K562 (cell line): ENCODE data around the gene PRMT3. TPM values are rescaled to one million over a fixed set of nuclear protein-coding genes. Genes with fewer than 3 reads are reported as not detected.

Experiments used
- BRD4 ChIP-seq: fragments of 200-600 bp; sonication (generic); IDR thresholded peaks from 2 replicates; pipeline ENCODE4 v1.6.1; 2017; ENCODE audit warnings: inconsistent platforms
- EP400 ChIP-seq: fragments of 450-650 bp; IDR thresholded peaks from 2 replicates; pipeline ENCODE4 v1.6.1; 2017; ENCODE audit warnings: antibody characterized with exemption, mild to moderate bottlenecking, moderate library complexity
- FOSL1 ChIP-seq: fragments of 200-800 bp; sonication (Bioruptor generic); conservative IDR thresholded peaks from 2 replicates; pipeline ENCODE4 v1.6.1; 2016; ENCODE audit warnings: missing genetic modification characterization, missing compliant biosample characterization
- FUS ChIP-seq: fragments of 200-400 bp; formaldehyde crosslinking; optimal IDR thresholded peaks from 2 replicates; pipeline ENCODE3; 2017; ENCODE audit warnings: low read depth, low read length
- GTF2E2 ChIP-seq: fragments of 200-800 bp; sonication (Bioruptor generic); IDR thresholded peaks from 2 replicates; pipeline ENCODE4 v1.6.1; 2016; ENCODE audit warnings: missing genetic modification characterization, missing compliant biosample characterization
- KDM2B ChIP-seq: fragments of 250-450 bp; sonication (Bioruptor Pico); IDR thresholded peaks from 2 replicates; pipeline ENCODE4 v1.8.0; 2021; ENCODE audit warnings: mild to moderate bottlenecking, moderate library complexity
- POU5F1 ChIP-seq: fragments of 150-350 bp; IDR thresholded peaks from 2 replicates; pipeline ENCODE4 v1.6.1; 2014; ENCODE audit warnings: borderline replicate concordance, low read length, low read depth, mild to moderate bottlenecking; ENCODE audit not compliant: partially characterized antibody
- SAFB ChIP-seq: fragments of 200-400 bp; formaldehyde crosslinking; IDR thresholded peaks from 2 replicates; pipeline ENCODE4 v1.6.1; 2017; ENCODE audit warnings: low read depth, low read length, borderline replicate concordance
- TGIF2 ChIP-seq: sonication (generic); formaldehyde crosslinking; IDR thresholded peaks from 2 replicates; pipeline ENCODE4 v1.8.1; 2022; ENCODE audit warnings: mild to moderate bottlenecking, missing genetic modification reagents, moderate library complexity
- ZFP30 ChIP-seq: fragments of 250-450 bp; sonication (Bioruptor Pico); IDR thresholded peaks from 2 replicates; pipeline ENCODE4 v1.8.0; 2022; ENCODE audit warnings: moderate library complexity, mild to moderate bottlenecking, inconsistent platforms, borderline replicate concordance
- ZFP91 ChIP-seq: sonication (generic); formaldehyde crosslinking; IDR thresholded peaks from 2 replicates; pipeline ENCODE4 v1.8.0; 2022; ENCODE audit warnings: mild to moderate bottlenecking, missing genetic modification reagents
- ZKSCAN8 ChIP-seq: fragments of 200-800 bp; sonication (Bioruptor generic); IDR thresholded peaks from 2 replicates; pipeline ENCODE4 v1.6.1; 2016; ENCODE audit warnings: missing genetic modification characterization, missing compliant biosample characterization
- ZNF232 ChIP-seq: sonication (generic); formaldehyde crosslinking; IDR thresholded peaks from 2 replicates; pipeline ENCODE4 v1.8.0; 2022; ENCODE audit warnings: mild to moderate bottlenecking, missing genetic modification reagents
- ZNF408 ChIP-seq: fragments of 250-450 bp; sonication (Bioruptor Pico); IDR thresholded peaks from 2 replicates; pipeline ENCODE4 v1.4.0; 2020; ENCODE audit warnings: low read depth, mild to moderate bottlenecking, moderate library complexity
- ZNF75A ChIP-seq: fragments of 450-650 bp; formaldehyde crosslinking; IDR thresholded peaks from 2 replicates; pipeline ENCODE4 v1.4.0; 2020; ENCODE audit warnings: mild to moderate bottlenecking
- ZNF764 ChIP-seq: fragments of 250-450 bp; sonication (Bioruptor Pico); IDR thresholded peaks from 2 replicates; pipeline ENCODE4 v1.4.0; 2020; ENCODE audit warnings: low read depth, mild to moderate bottlenecking, moderate library complexity
- polyA plus RNA-seq, 8 experiments: library from polyadenylated mRNA; depleted of rRNA in 4 of 8; stranded (reverse) in 5 of 8; unstranded in 3 of 8; fragments of >200 nt; fragmentation: Nextera tagmentation in 2 of 8; fragmentation: Illumina TruSeq in 1 of 8; extraction: Ambion mirVana in 2 of 8; extraction: Trizol in 1 of 8; gene quantifications; 2 replicates each; pipeline versions ENCODE4 v1.2.1 to v1.2.3, GENCODE V29; 2011 to 2014; ENCODE audit warnings: inconsistent platforms in 1 of 8, missing spikeins in 1 of 8
- total RNA-seq, 7 experiments: library from RNA; depleted of rRNA in 6 of 7; stranded (reverse); fragments of >200 nt in 6 of 7; fragmentation: Illumina TruSeq in 2 of 7; extraction: Trizol in 2 of 7; gene quantifications; 2 replicates each; pipeline versions ENCODE4 v1.2.1 to v1.2.3, GENCODE V29; 2011 to 2021; ENCODE audit warnings: low replicate concordance in 1 of 7
- TF ChIP-seq, protein P1 (sequence below): fragments of 250-450 bp; sonication (Bioruptor Pico); IDR thresholded peaks from 2 replicates; pipeline ENCODE4 v1.8.0; 2022; ENCODE audit warnings: inconsistent platforms, mild to moderate bottlenecking, moderate library complexity, borderline replicate concordance
- TF ChIP-seq, protein P2 (sequence below): sonication (generic); formaldehyde crosslinking; IDR thresholded peaks from 2 replicates; pipeline ENCODE4 v1.8.0; 2022; ENCODE audit warnings: missing genetic modification reagents, mild to moderate bottlenecking, borderline replicate concordance
- TF ChIP-seq, protein P3 (sequence below): conservative IDR thresholded peaks from 2 replicates; pipeline ENCODE4 v1.6.1; 2011; ENCODE audit warnings: low read depth, mild to moderate bottlenecking, low read length; ENCODE audit not compliant: control insufficient read depth
- TF ChIP-seq, protein P4 (sequence below), 3 experiments: fragments of 200-800 bp in 1 of 3; sonication (Bioruptor generic) in 1 of 3; sonication (generic) in 1 of 3; formaldehyde crosslinking in 1 of 3; IDR thresholded peaks; 2 replicates each; pipeline versions ENCODE4 v1.6.1 to v1.8.0; 2016 to 2022; ENCODE audit warnings: mild to moderate bottlenecking in 2 of 3, missing compliant biosample characterization in 2 of 3, missing genetic modification characterization in 2 of 3, missing genetic modification reagents in 1 of 3

The PRMT3 gene
- total and polyA plus RNA-seq, 9 of the 15 experiments (the other 6 are each of a cell fraction or from before 2014, with no cell fraction given), result 24.0 to 62.1 (median 44.7) TPM

DNA sequence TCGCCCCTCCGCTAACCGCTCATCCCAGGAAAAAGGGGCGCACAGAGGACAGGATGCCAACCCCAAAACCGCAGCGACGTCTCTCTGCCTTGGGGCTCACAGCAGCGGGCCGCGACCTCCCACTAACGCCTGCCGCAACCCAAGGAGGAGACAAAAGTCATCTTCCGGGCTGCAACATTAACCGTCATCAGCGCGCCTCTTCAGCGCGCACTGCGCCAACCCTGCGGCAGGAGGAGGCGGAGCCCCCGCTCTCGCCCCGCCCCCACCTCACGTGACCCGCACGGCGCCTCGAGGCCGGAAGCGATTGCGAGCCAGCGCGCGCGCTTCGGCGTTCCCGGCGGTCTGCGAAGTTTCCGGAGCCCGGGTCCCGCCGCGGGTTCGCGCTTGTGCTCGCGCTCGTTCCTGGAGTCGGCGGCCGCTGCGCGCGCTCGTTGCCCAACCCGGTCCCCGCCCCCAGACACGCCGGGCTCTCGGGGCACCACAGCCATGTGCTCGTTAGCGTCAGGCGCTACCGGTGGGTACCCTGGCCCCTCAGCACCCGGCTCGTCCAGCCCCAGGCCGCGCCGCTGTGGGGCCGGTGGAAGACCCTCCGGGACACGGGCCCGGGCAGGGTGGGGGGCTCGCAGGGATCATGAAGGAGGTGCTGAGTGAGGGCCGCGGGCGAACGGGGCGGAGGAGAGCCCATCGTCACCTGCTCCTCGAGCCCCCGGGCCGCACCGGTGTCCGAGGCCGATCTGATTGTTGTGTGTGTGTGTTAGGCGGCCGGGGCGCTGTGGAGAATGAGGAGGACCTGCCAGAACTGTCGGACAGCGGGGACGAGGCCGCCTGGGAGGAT lies at the start of gene PRMT3 (continued):
- TF ChIP-seq, protein P1, sequence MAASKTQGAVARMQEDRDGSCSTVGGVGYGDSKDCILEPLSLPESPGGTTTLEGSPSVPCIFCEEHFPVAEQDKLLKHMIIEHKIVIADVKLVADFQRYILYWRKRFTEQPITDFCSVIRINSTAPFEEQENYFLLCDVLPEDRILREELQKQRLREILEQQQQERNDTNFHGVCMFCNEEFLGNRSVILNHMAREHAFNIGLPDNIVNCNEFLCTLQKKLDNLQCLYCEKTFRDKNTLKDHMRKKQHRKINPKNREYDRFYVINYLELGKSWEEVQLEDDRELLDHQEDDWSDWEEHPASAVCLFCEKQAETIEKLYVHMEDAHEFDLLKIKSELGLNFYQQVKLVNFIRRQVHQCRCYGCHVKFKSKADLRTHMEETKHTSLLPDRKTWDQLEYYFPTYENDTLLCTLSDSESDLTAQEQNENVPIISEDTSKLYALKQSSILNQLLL (CRISPR knock-in tag), result no peak
- no peak for TF ChIP-seq TGIF2 (CRISPR knock-in tag)
- 0 out of 2 replicates have a peak, but pooled peaks have one; percentile 16 for TF ChIP-seq KDM2B (CRISPR knock-in tag)
- TF ChIP-seq GTF2E2 (tag), result 0 out of 2 replicates have a peak, but pooled peaks have one; percentile 28
- TF ChIP-seq BRD4, result peak; percentile 70; the same call in 1 of the 2 replicates
- TF ChIP-seq, protein P2, sequence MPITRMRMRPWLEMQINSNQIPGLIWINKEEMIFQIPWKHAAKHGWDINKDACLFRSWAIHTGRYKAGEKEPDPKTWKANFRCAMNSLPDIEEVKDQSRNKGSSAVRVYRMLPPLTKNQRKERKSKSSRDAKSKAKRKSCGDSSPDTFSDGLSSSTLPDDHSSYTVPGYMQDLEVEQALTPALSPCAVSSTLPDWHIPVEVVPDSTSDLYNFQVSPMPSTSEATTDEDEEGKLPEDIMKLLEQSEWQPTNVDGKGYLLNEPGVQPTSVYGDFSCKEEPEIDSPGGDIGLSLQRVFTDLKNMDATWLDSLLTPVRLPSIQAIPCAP (CRISPR knock-in tag), result no peak
- TF ChIP-seq ZNF764, result 0 out of 2 replicates have a peak, but pooled peaks have one; percentile 52
- peak; percentile 39 for TF ChIP-seq FOSL1 (tag)
- no peak for TF ChIP-seq ZFP30 (CRISPR knock-in tag)
- TF ChIP-seq, protein P3, sequence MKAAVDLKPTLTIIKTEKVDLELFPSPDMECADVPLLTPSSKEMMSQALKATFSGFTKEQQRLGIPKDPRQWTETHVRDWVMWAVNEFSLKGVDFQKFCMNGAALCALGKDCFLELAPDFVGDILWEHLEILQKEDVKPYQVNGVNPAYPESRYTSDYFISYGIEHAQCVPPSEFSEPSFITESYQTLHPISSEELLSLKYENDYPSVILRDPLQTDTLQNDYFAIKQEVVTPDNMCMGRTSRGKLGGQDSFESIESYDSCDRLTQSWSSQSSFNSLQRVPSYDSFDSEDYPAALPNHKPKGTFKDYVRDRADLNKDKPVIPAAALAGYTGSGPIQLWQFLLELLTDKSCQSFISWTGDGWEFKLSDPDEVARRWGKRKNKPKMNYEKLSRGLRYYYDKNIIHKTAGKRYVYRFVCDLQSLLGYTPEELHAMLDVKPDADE, result peak; percentile 82; the same call in 1 of the 2 replicates
- TF ChIP-seq EP400, result peak; percentile 95
- no peak for TF ChIP-seq ZKSCAN8 (CRISPR knock-in tag)
- TF ChIP-seq, protein P4, sequence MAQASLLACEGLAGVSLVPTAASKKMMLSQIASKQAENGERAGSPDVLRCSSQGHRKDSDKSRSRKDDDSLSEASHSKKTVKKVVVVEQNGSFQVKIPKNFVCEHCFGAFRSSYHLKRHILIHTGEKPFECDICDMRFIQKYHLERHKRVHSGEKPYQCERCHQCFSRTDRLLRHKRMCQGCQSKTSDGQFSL (CRISPR knock-in tag; IDR thresholded peaks at IDR 0.05), result no peak; the same call in 1 of the 2 replicates
- TF ChIP-seq, protein P4 (tag; IDR thresholded peaks at IDR 0.05), result no peak
- no peak for TF ChIP-seq SAFB
- no peak for TF ChIP-seq ZNF408 (CRISPR knock-in tag)
- TF ChIP-seq ZNF75A, result no peak
- peak; percentile 65 for TF ChIP-seq FUS
- peak; percentile 60; the same call in 1 of the 2 replicates for TF ChIP-seq ZNF232 (CRISPR knock-in tag)
- TF ChIP-seq ZFP91, result no peak
- TF ChIP-seq POU5F1, result no peak
